GM19467 (cell line): Measurements from ENCODE around the gene MAPK8IP3.

ENCODE experiments used
- ATAC-seq: cut with Tn5 transposase; IDR thresholded peaks from one replicate; pipeline ENCODE4 v1.9.1; 2021; ENCODE audit warnings: mild to moderate bottlenecking, moderate library complexity; ENCODE audit not compliant: unreplicated experiment

Gene MAPK8IP3

GRCh38 chr16:1705688-1706385, at the start of gene MAPK8IP3:
TSS of gene MAPK8IP3 (plus strand) at chr16:1706195. CDS start at chr16:1706340, 145 bp downstream.
- ATAC-seq = peak; percentile 74

- ATAC-seq = no peak
These were observed 49.0 kb upstream of the MAPK8IP3 start for GRCh38 chr16:1656808-1657617.

GRCh38 chr16:1657841-1658240, 48.2 kb upstream of the MAPK8IP3 start:
- ATAC-seq = no peak

GRCh38 chr16:1659031-1659430, 47.0 kb upstream of the MAPK8IP3 start:
- ATAC-seq = no peak

- no peak for ATAC-seq
These were observed 44.2 kb upstream of the MAPK8IP3 start for GRCh38 chr16:1661826-1662225.

GRCh38 chr16:1662543-1662942, 43.5 kb upstream of the MAPK8IP3 start:
- no peak for ATAC-seq

GRCh38 chr16:1665829-1666228, 40.2 kb upstream of the MAPK8IP3 start:
- no peak for ATAC-seq

- no peak for ATAC-seq
These were observed 39.7 kb upstream of the MAPK8IP3 start for GRCh38 chr16:1666316-1666715.

GRCh38 chr16:1667271-1667670, 38.7 kb upstream of the MAPK8IP3 start:
- no peak for ATAC-seq

- ATAC-seq = no peak
These were observed 38.1 kb upstream of the MAPK8IP3 start for GRCh38 chr16:1667916-1668315.

- no peak for ATAC-seq
These were observed 37.2 kb upstream of the MAPK8IP3 start for GRCh38 chr16:1668612-1669319.

- ATAC-seq = no peak
These were observed 36.3 kb upstream of the MAPK8IP3 start for GRCh38 chr16:1669698-1670097.

GRCh38 chr16:1670371-1670770, 35.6 kb upstream of the MAPK8IP3 start:
- no peak for ATAC-seq

GRCh38 chr16:1670866-1671265, 35.1 kb upstream of the MAPK8IP3 start:
- ATAC-seq = no peak

- ATAC-seq = no peak
These were observed 32.4 kb upstream of the MAPK8IP3 start for GRCh38 chr16:1673424-1674151.

- ATAC-seq = no peak
These were observed 31.7 kb upstream of the MAPK8IP3 start for GRCh38 chr16:1674306-1674705.

GRCh38 chr16:1674751-1675664, 31.0 kb upstream of the MAPK8IP3 start:
- no peak for ATAC-seq

- ATAC-seq = no peak
These were observed 29.3 kb upstream of the MAPK8IP3 start for GRCh38 chr16:1676661-1677060.

GRCh38 chr16:1677339-1677738, 28.7 kb upstream of the MAPK8IP3 start:
- no peak for ATAC-seq

GRCh38 chr16:1677942-1678499, 28.0 kb upstream of the MAPK8IP3 start, which contains the start of gene JPT2:
TSS of gene JPT2 (plus strand) at chr16:1678279. CDS start at chr16:1678313, 34 bp downstream.
- ATAC-seq = peak; percentile 91
